ENCODE measurements around the gene MYO16.

MYO16 gene

GRCh38 chr13:109126891-109127641 lies 497.7 kb downstream of the MYO16 start:
- no peak for DNase-seq (ENCODE audit: low read depth)

- DNase-seq (ENCODE audit: low read depth): no peak
Measured at GRCh38 chr13:109128121-109128520, 498.7 kb downstream of the MYO16 start.

- no peak for DNase-seq (ENCODE audit: low read depth)
Measured at GRCh38 chr13:109130093-109130835, 500.9 kb downstream of the MYO16 start.

GRCh38 chr13:109131698-109132257 lies 502.4 kb downstream of the MYO16 start:
- DNase-seq (ENCODE audit: low read depth): no peak

- no peak for DNase-seq (ENCODE audit: low read depth)
Measured at GRCh38 chr13:109135018-109135417, 505.6 kb downstream of the MYO16 start.

- DNase-seq (ENCODE audit: low read depth): no peak
Measured at GRCh38 chr13:109136873-109137272, 507.5 kb downstream of the MYO16 start.

GRCh38 chr13:109139346-109139745 lies 509.9 kb downstream of the MYO16 start:
- DNase-seq (ENCODE audit: low read depth): no peak

- DNase-seq (ENCODE audit: low read depth): no peak
Measured at GRCh38 chr13:109140054-109140453, 510.6 kb downstream of the MYO16 start.

- no peak for DNase-seq (ENCODE audit: low read depth)
Measured at GRCh38 chr13:109140479-109141349, 511.3 kb downstream of the MYO16 start.

- no peak for DNase-seq (ENCODE audit: low read depth)
Measured at GRCh38 chr13:109141706-109142105, 512.3 kb downstream of the MYO16 start.

- no peak for DNase-seq (ENCODE audit: low read depth)
Measured at GRCh38 chr13:109144693-109145437, 515.5 kb downstream of the MYO16 start.

GRCh38 chr13:109145631-109146030 lies 516.2 kb downstream of the MYO16 start:
- no peak for DNase-seq (ENCODE audit: low read depth)

- DNase-seq (ENCODE audit: low read depth): no peak
Measured at GRCh38 chr13:109146393-109146792, 517.0 kb downstream of the MYO16 start.

- DNase-seq (ENCODE audit: low read depth): no peak
Measured at GRCh38 chr13:109146912-109147647, 517.7 kb downstream of the MYO16 start.

- DNase-seq (ENCODE audit: low read depth): no peak
Measured at GRCh38 chr13:109148243-109148642, 518.8 kb downstream of the MYO16 start.

- no peak for DNase-seq (ENCODE audit: low read depth)
Measured at GRCh38 chr13:109150696-109151095, 521.3 kb downstream of the MYO16 start.

GRCh38 chr13:109151255-109151654 lies 521.8 kb downstream of the MYO16 start:
- no peak for DNase-seq (ENCODE audit: low read depth)

GRCh38 chr13:109151696-109152095 lies 522.3 kb downstream of the MYO16 start:
- no peak for DNase-seq (ENCODE audit: low read depth)

GRCh38 chr13:109152311-109152820 lies 523.0 kb downstream of the MYO16 start:
- no peak for DNase-seq (ENCODE audit: low read depth)

GRCh38 chr13:109152941-109153340 lies 523.5 kb downstream of the MYO16 start:
- no peak for DNase-seq (ENCODE audit: low read depth)

- no peak for DNase-seq (ENCODE audit: low read depth)
Measured at GRCh38 chr13:109154146-109154545, 524.7 kb downstream of the MYO16 start.

Data from stimulated activated CD8-positive, alpha-beta memory T cell treated with anti-CD3 and anti-CD28 coated beads, Interleukin-12 subunit alpha, Interleukin-12 subunit beta, amount 100 ng/mL, for 4 hours (primary cell).